MM.1S (cell line): ENCODE measurements around the gene OR14A2.

ENCODE experiments used
- EZH2phosphoT487 ChIP-seq: fragments of 300-600 bp; sonication (generic); IDR thresholded peaks from 2 replicates; pipeline ENCODE4 v1.6.1; 2018; ENCODE audit warnings: antibody characterized with exemption, low read length
- TF ChIP-seq, protein P1 (sequence below): fragments of 300-600 bp; sonication (generic); IDR thresholded peaks from 2 replicates; pipeline ENCODE4 v1.5.1; 2016; ENCODE audit warnings: antibody characterized with exemption, low read length, mixed read lengths

DNA sequence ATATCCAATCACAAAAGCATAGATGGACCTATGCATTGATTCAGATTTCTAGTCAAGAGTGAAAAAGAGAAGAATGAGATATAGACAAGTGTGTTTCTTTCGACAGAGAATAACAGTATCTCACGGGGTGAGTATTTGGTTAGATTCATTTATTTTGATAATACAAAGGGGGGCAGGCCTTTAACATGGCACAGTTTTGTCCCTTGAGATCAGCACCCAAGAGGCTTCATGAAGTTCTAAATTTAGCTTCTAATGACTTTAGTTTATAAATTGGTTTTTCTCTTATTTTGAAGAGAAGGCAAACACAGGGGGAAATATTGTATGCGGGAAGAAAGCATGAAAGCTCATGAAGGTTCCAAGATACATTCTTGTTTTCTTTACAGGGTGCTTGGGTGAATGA is 12.5 kb upstream of the OR14A2 start, which contains the start of gene OR1C1:
- TF ChIP-seq, protein P1, sequence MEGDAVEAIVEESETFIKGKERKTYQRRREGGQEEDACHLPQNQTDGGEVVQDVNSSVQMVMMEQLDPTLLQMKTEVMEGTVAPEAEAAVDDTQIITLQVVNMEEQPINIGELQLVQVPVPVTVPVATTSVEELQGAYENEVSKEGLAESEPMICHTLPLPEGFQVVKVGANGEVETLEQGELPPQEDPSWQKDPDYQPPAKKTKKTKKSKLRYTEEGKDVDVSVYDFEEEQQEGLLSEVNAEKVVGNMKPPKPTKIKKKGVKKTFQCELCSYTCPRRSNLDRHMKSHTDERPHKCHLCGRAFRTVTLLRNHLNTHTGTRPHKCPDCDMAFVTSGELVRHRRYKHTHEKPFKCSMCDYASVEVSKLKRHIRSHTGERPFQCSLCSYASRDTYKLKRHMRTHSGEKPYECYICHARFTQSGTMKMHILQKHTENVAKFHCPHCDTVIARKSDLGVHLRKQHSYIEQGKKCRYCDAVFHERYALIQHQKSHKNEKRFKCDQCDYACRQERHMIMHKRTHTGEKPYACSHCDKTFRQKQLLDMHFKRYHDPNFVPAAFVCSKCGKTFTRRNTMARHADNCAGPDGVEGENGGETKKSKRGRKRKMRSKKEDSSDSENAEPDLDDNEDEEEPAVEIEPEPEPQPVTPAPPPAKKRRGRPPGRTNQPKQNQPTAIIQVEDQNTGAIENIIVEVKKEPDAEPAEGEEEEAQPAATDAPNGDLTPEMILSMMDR: no peak
- no peak for TF ChIP-seq EZH2phosphoT487
